Measurements from ENCODE around the gene PCDH1. TPM values are rescaled to one million over a fixed set of nuclear protein-coding genes. Genes with fewer than 3 reads are reported as not detected.

The PCDH1 gene
- total and polyA plus RNA-seq, 2 of the 13 experiments (the other 11 are each of a cell fraction or from before 2014, with no cell fraction given), result 0.11 to 0.83 TPM

DNA sequence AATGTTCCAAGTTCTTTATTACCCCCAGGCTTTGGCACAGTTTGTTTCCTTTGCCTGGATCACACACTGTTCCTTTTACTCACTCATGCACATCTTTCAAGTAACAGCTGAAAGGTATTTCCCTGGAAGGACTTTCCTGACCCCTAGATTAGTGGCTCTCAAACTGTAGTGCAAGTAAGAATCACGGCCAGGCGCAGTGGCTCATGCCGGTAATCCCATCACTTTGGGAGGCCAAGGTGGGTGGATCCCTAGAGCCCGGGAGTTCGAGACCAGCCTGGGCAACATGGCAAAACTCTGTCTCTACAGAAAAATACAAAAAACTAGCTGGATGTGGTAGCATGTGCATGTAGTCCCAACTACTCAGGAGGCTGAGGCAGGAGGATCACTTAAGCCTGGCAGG is 26.3 kb upstream of the PCDH1 start:
- H3K27me3 ChIP-seq (ENCODE audit: control insufficient read depth in 1 of 2, insufficient read depth in 2 of 2, low read length in 2 of 2), result peaks cover 0 to 5% of the 10 kb centered on the region in 2 experiments; a peak in 1 of 5 replicates
- POLR2A ChIA-PET, result no interaction called here
- no peak overlapping the region for H3K4me2 ChIP-seq (ENCODE audit: low read depth, low read length)
- H3K9me3 ChIP-seq (ENCODE audit: low read length), result no peaks in the 10 kb centered on the region
- WGBS (ENCODE audit: low lambda C conversion rate), result 40% methylated on average over 5 of the region's 5 CpGs
- H3K4me3 ChIP-seq (replicated peaks in 1 of 3; ENCODE audit: insufficient read depth in 1 of 3, low read depth in 2 of 3, low read length in 3 of 3), result no peak overlapping the region
- CTCF ChIA-PET (ENCODE audit: low intra/inter-chr PET ratio, low total read pairs), result no interaction called here
- no peak overlapping the region for H2AFZ ChIP-seq (ENCODE audit: low read length)
- no peak for TF ChIP-seq EP300 (IDR thresholded peaks at IDR 0.05; ENCODE audit: low read depth in 2 of 2, low read length in 2 of 2)
- no peak for TF ChIP-seq EP300 (CRISPR knock-in tag; IDR thresholded peaks at IDR 0.05; ENCODE audit: borderline replicate concordance)
- no peak for TF ChIP-seq SMC3 (IDR thresholded peaks at IDR 0.05; ENCODE audit: low read length)
- TF ChIP-seq KLF9 (CRISPR knock-in tag; IDR thresholded peaks at IDR 0.05; ENCODE audit: low read depth), result no peak
- TF ChIP-seq, protein P1, sequence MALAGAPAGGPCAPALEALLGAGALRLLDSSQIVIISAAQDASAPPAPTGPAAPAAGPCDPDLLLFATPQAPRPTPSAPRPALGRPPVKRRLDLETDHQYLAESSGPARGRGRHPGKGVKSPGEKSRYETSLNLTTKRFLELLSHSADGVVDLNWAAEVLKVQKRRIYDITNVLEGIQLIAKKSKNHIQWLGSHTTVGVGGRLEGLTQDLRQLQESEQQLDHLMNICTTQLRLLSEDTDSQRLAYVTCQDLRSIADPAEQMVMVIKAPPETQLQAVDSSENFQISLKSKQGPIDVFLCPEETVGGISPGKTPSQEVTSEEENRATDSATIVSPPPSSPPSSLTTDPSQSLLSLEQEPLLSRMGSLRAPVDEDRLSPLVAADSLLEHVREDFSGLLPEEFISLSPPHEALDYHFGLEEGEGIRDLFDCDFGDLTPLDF (CRISPR knock-in tag; IDR thresholded peaks at IDR 0.05), result no peak
- no peak for TF ChIP-seq ZNF883 (CRISPR knock-in tag; IDR thresholded peaks at IDR 0.05; ENCODE audit: not compliant biosample characterization)
- no peak for TF ChIP-seq GATAD2A (CRISPR knock-in tag; IDR thresholded peaks at IDR 0.05)
- no peak for TF ChIP-seq ZZZ3 (CRISPR knock-in tag; IDR thresholded peaks at IDR 0.05; ENCODE audit: borderline replicate concordance)
- TF ChIP-seq HOMEZ (CRISPR knock-in tag; IDR thresholded peaks at IDR 0.05; ENCODE audit: low read depth), result no peak
- no peak for TF ChIP-seq U2AF2 (IDR thresholded peaks at IDR 0.05; ENCODE audit: low read depth, low read length)
- no peak for TF ChIP-seq CBX1 (IDR thresholded peaks at IDR 0.05; ENCODE audit: low read depth)
- no peak for TF ChIP-seq RNF2 (conservative IDR thresholded peaks at IDR 0.05; ENCODE audit: low read depth)
- no peak for TF ChIP-seq EED (CRISPR knock-in tag; IDR thresholded peaks at IDR 0.05)
- no peak for TF ChIP-seq KDM5B (CRISPR knock-in tag; IDR thresholded peaks at IDR 0.05; ENCODE audit: borderline replicate concordance)
- H4K20me1 ChIP-seq (ENCODE audit: insufficient read depth, low read length), result no peaks in the 10 kb centered on the region
- H3K9ac ChIP-seq (ENCODE audit: insufficient read depth, low read depth, low read length), result no peak overlapping the region
- ATAC-seq, result no peak
- no peak for DNase-seq (ENCODE audit: low spot score)
- no peaks in the 10 kb centered on the region for H3K79me2 ChIP-seq (ENCODE audit: insufficient read depth, low read length)
- no TSS peak for BruUV-seq (replicated peaks)
- no peak for FAIRE-seq
- no peaks in the 10 kb centered on the region for H3K36me3 ChIP-seq (replicated peaks in 1 of 2; ENCODE audit: control insufficient read depth in 1 of 2, insufficient read depth in 2 of 2, low read length in 2 of 2)
- in situ Hi-C loops (cut with HindIII; ENCODE audit: extremely low pct_ligation_motif_present, low pct_unique_long_range_greater_than_20kb), result no loop called here
- intact Hi-C loops (cut with micrococcal nuclease; ENCODE audit: unreplicated experiment), result no loop called here
- no peaks in the 10 kb centered on the region for H3K4me1 ChIP-seq (ENCODE audit: insufficient read depth, low read length)
- no peak overlapping the region for H3K27ac ChIP-seq (ENCODE audit: extremely low read length, insufficient read depth, low read length)
